HG02973 (cell line): ENCODE data around the gene NRXN2.
"Not testable (repeated sequence)": the region's sequence is repeated elsewhere in the genome, so short reads cannot be mapped to it uniquely, and the experiment has no call there.

Experiments
- ATAC-seq: cut with Tn5 transposase; IDR thresholded peaks from one replicate; pipeline ENCODE4 v1.9.1; 2021; ENCODE audit warnings: moderate library complexity; ENCODE audit not compliant: unreplicated experiment

Gene NRXN2

GRCh38 chr11:64677441-64678023 lies 45.5 kb downstream of the NRXN2 start:
- no peak for ATAC-seq

- no peak for ATAC-seq
Observed at GRCh38 chr11:64676261-64676615, 46.8 kb downstream of the NRXN2 start.

GRCh38 chr11:64675450-64676260 lies 47.3 kb downstream of the NRXN2 start:
- ATAC-seq: no peak

GRCh38 chr11:64674774-64675173 lies 48.2 kb downstream of the NRXN2 start:
- no peak for ATAC-seq

- ATAC-seq: no peak
Observed at GRCh38 chr11:64673279-64673678, 49.7 kb downstream of the NRXN2 start.

GRCh38 chr11:64672875-64673274 lies 50.1 kb downstream of the NRXN2 start:
- ATAC-seq: no peak

- ATAC-seq: no peak
Observed at GRCh38 chr11:64670975-64671374, 52.0 kb downstream of the NRXN2 start.

- no peak for ATAC-seq
Observed at GRCh38 chr11:64667154-64667745, 55.7 kb downstream of the NRXN2 start.

- no peak for ATAC-seq
Observed at GRCh38 chr11:64665411-64665821, 57.6 kb downstream of the NRXN2 start.

GRCh38 chr11:64664236-64664870 lies 58.6 kb downstream of the NRXN2 start:
- ATAC-seq: not testable (repeated sequence)

- ATAC-seq: no peak
Observed at GRCh38 chr11:64663656-64664055, 59.3 kb downstream of the NRXN2 start.

- no peak for ATAC-seq
Observed at GRCh38 chr11:64661614-64662013, 61.4 kb downstream of the NRXN2 start.

GRCh38 chr11:64661146-64661545 lies 61.9 kb downstream of the NRXN2 start:
- no peak for ATAC-seq

- no peak for ATAC-seq
Observed at GRCh38 chr11:64660706-64661105, 62.3 kb downstream of the NRXN2 start.

GRCh38 chr11:64660205-64660604 lies 62.8 kb downstream of the NRXN2 start:
- no peak for ATAC-seq

- ATAC-seq: no peak
Observed at GRCh38 chr11:64659417-64660144, 63.4 kb downstream of the NRXN2 start.

- ATAC-seq: no peak
Observed at GRCh38 chr11:64658265-64658664, 64.7 kb downstream of the NRXN2 start.

- ATAC-seq: no peak
Observed at GRCh38 chr11:64656862-64657261, 66.1 kb downstream of the NRXN2 start.

GRCh38 chr11:64655941-64656601 lies 66.9 kb downstream of the NRXN2 start:
- ATAC-seq: no peak

- no peak for ATAC-seq
Observed at GRCh38 chr11:64654958-64655541, 67.9 kb downstream of the NRXN2 start.
